COLO829 (cell line): ENCODE data around the gene WASF2.
A peak's percentile ranks its signal among the peaks of the same experiment; 100 is the strongest.
"Not testable (repeated sequence)": the region's sequence is repeated elsewhere in the genome, so short reads cannot be mapped to it uniquely, and the experiment has no call there.

Experiments
- DNase-seq: peaks from one replicate; pipeline ENCODE4 v3.0.0; 2012; ENCODE audit warnings: low spot score

WASF2 gene

DNA sequence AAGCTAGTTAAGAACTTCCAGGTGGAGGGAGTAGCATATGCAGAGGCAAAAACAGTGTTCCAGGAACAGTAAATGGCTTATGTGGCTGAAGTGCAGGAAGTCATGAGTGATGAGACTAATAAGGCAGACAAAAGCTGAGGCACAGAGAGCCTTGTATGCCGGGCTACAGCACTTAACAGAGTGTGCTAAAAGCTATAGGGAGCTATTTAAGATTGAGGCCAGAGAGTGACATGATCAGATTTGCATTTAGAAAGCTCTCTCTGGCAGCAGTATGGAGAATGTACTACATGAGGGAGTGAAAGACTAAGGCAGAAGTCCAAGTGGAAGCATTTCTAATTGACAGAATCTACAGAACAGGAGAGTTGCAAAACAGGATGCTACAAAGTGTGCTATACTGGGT is 38.6 kb downstream of the WASF2 start:
- no peak for DNase-seq

DNA sequence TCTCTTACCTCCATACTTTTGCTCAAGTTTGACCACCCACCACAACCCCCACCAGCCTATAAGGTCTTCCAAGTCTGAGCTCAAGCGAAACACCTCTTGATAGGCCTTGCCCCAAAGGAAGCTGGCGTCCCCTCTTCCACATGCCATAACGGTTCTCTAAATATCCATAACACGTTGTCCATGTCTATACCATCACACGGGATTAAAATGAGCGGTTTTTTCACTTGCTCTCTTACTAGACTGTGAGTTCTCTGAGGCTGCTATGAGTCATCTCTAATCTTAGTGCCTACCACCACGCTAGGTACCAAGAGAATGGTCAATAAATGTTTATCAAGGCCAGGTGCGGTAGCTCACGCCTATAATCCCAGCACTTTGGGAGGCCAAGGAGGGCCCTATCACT is 41.0 kb downstream of the WASF2 start:
- no peak for DNase-seq

DNA sequence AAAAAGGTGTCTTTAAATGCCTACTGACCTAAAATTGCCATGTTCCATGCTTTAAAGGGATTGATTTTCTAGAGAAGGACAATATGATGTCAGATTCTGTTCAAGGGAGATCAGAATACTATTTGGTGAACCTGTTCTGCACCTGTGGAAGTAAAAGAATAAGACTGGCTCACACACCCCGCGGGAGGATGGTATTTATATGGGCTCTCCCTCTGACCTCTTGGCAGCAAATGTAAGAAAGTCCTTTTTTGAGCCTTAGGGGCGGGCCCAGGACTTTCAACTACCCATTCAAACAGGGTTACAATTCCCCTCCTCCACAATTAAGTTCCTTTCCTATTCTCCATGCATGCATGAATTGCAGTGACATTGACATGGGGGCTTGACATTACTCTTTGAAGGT is 42.1 kb downstream of the WASF2 start:
- DNase-seq = no peak

DNA sequence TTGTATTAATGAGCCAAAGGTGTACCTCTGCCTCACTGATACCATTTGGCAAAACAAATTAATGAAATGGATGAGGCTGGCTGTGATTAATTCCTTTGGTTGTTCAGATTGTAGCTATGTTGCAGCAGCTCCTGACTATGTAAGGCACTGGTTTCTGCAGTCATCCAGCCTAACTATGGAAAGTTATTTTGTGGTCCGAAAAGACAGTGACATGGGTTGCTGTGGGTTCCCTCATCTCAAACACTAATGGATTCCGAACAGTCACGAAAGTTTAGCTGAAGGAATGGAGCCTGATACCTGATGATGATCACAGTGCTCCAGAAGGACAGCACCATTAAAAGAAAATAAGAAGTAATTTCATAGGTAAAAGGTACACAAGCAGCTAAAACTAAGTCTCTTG is 42.6 kb downstream of the WASF2 start:
- no peak for DNase-seq

DNA sequence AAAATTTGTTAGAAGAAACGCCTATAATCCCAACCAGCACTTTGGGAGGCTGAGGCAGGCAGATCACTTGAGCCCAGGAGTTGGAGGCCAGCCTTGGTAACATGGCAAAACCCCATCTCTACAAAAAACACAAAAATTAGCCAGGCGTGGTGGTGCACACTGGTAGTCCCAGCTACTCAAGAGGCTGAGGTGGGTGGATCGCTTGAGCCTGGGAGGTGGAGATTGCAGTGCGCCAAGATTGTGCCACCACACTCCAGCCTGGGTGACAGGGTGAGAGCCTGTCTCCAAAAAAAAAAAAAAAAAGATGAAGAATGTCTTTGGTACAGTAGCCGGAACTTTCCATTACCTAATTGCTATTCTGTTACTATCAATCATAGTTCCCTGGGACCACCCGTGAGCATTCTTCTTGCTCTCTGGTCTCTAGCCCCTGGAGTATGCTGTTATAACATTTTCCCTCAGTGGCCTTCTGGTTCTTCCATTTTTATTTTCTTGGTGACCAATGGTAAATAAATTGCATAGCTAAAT is 43.4 kb downstream of the WASF2 start:
- no peak for DNase-seq

DNA sequence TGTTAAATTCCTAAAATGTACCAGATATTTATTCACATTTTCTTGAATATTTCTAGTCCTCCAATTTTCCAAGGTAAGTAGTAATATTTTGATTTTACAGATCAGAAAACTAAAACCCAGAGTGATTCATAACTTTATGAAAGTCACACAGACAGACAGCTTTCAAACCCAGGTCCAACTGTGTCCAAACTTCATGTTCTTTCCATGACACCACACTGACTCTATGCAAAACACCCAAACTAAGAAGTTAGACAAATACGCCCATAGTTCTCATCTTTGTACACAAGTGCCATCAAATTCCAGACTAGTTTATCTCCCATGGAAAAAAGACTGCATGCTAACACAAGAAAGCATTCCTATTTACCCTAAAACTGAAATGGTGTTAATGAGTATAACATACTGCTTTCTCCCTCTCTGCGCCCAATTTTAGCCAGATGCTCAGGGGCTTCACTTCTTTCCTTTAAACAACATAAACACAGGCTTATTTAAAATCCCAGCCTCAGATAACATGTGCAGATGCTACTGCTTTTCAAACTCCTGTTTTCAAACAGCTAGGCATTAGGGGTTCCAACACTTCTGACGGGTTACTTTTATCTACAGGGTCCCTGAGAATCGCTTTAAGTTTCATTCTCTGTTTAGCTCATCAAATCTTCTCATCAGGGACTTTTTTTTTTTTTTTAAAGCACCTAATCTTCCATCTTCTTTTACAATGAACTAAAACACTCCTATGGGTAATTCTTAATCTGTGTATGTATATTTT is 44.6 kb downstream of the WASF2 start:
- no peak for DNase-seq

DNA sequence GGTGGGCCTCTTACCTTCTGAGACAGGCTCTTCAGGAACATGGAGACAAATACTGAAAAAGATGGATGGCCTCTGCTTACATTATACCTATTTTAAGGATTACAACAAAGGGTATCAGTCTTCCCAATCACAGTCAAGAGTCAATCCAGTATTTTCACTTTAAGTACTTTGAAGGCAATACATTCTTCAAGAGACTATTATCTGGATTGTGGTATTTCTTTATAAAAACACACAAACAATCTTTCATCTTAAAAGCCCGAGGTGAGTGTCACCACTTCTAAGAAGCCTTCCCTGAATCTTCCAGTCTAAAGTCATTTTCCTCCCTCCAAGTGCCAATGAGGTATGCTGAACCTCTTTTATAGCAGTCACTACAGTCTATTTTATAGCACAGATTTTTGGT is 45.3 kb downstream of the WASF2 start:
- no peak for DNase-seq

DNA sequence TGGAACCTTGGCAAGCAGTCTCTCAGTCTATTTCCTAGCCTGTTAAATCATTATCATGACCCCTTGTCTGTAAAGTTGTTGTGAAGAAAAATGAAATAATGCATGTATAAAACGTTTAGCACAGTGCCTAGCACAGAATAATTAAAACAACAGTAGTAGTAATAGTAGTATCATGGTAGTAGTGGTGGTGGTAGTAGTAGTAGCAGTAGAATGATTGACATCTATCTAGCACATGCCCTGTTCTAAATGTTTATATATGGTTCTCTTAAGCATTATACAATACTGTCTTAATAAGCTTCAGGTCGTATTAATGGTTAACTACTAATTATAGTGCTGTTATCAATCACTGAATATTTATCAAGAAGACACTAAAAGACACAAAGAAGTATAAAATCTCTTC is 50.8 kb downstream of the WASF2 start:
- no peak for DNase-seq

DNA sequence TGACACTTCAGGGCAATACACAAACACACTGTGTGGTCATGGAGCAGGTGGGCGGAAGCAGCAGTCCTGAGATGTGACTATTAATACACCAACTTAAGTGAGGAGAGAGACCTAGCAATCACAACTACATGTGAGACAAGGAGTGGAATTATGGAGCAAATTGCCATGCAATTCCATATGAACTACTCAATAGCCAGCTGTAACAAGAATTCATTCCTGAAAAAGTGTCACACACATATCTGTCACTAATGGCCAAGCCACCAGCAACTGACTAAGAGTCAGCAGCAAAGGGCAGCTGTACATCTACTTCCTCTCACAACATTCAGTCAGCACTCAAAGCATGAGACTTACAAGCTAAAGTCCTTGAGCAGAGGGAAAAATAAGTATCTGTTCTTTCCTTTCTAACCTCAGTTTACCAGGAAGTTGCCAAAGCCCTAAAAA is 51.3 kb downstream of the WASF2 start:
- no peak for DNase-seq

DNA sequence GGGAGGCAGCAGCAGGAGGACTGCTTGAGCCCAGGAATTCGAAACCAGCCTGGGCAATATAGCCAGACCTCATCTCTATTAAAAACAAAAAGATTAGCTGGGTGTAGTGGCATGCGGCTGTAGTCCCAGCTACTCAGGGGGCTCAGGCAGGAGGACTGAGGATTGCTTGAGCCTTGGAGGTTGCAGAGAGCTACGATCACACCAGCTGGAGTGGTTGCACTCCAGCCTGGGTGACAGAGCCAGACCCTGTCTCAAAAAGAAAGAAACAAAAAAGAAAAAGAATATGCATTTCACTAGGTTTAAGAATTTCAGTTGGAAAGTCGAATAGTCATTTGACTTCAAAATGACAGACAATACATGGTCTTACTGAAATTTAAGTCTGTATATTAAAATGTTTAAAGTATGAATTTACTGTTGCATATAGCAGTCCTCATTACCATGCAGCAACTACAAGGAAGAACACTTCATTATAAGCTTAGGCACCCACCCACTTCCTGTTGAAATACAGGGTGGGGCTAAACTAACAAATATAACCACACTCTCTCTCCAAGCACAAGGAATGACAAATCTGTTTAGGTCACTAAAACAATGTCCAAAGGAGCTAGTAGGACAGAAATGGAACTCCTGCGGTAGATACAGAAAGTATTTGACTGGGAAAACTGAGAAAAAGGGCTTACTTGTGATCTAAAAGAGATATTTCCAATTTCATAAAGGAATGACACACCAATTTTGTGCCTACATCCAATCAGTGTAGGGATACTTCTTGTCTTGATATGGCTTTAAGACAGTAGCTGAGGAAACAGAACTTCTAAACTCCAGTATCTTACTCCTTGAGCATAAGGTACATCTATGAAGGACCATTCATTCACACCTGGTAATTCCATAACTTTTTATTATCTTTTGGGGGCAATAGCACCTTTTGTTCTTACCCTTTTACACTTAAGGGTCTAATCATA is 53.5 kb downstream of the WASF2 start:
- peak; percentile 68 for DNase-seq

DNA sequence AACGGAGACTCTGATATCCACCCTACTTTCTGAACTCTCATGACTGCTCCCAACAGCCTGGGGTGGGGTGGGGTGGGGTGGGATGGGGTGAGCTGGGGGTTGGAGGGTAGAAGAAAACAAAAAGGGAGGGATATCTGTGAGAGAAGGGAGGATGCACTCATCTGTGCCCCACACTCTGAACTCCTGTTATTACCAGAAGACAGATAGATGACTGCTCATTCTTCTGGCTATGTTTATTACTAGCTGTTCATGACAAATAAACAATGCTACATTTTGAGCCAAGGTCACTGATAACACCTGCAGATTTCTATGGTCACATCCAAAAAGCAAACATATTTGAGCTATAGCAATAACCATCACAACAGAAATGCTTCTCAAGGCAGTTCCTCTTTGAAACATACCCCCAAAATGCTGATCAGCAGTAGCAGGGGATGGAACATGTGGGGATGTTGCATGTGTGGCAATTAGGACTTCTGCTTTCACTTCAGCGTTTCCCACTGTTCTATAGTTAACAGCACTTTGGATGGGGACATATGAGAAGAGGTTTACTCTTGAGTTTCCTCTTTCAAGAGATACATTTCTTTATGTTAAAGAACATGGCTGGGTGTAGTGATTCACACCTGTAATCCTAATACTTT is 54.3 kb downstream of the WASF2 start:
- no peak for DNase-seq

DNA sequence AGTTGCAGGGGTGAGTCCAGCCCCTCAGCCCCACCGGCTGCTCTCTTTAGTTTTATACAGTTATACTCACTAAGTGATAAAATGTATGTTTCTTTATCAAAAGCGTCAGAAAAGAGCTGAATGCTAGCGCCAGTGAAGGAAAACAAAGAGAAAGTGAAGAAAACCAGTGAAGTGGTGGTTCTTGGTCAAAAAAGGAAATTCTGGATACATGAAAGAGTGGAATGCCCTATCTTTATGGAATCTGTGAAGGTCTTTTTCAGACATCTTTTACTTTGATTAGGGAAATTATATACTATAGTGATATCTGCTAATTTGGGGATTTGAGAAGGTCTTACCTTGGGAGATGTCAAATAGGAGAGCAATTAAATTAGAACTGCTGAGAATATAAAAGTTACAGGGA is 56.3 kb downstream of the WASF2 start:
- DNase-seq = no peak

DNA sequence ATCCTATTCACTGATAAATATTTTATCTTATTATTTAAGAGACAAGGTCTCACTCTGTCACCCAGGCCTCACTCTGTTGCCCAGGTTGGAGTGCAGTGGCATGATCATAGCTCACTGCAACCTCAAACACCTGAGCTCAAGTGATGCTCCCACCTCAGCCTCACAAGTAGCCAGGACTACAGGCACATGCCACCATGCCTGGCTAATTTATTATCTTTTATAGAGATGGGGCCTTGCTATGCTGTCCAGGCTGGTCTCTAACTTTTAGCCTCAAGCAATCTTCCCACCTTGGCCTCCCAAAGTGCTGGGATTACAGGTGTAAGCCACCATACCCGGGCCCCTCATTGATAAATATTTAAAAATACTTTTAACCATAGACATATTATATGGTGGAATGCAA is 57.2 kb downstream of the WASF2 start:
- not testable (repeated sequence) for DNase-seq

DNA sequence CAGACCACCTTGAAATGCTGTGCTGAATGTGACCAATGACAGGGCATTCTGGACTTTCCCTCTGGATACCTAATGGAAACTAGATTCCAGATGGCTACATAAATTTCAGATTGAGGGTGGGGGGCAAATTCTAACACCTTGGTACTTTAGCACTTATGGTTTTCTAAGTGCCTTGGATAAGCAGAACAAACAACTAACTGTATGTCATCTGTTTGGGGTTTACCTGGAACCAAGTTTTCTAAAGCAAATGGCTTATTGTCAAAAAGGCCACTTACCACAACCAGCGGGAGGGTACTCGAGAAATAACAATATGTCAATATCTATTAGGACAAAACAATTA is 58.4 kb downstream of the WASF2 start:
- DNase-seq = no peak

DNA sequence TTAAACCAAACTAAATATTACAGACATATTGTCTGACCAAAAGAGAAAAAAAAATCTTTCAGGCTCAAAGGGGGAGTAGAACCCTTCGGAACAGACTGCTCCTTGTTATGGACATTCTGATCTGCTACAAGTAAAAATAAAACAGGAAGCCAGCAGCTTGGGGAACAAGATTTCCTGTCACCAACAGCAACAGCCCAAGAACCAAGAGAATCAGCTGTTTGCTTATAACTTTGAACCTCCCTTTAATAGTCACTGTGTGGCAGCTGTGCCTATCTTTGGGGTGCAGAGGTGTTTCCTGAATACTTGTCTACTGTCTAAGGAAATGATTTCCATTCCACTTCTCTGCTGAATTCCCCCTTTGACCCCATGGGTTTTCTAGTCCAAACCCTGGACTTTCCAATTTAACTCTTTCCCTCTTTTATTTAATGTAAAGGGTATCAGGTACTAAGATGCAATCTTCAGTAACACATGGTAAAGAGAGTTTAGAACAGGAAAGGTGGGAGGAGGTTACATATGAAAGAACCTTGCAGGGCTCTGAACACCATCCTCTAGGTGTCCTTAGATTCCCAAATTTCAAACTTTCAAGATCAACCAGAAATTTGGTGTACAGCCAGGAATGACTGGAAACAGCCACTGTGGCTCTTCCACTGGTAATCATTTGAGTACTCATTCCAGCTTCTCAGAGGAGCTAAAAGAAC is 58.9 kb downstream of the WASF2 start:
- DNase-seq = peak; percentile 77

DNA sequence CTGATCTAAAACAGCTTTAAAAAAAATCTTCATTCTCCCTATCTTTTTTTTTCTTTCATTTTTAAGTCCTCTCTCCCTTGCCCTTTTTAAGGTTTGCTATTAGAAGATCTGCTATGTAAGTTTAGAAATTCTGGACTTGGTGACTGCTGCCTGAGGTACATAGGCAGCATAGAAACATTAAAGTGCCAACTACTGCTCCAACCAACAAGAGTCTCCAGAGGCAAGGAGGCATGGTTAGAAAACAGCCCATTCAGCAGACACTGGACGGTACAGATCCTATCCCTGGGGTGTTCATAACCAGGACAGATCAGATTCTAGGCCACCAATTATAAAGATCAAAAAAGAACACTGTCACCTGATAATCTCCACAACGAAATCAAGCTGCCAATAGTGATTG is 60.9 kb downstream of the WASF2 start:
- no peak for DNase-seq

DNA sequence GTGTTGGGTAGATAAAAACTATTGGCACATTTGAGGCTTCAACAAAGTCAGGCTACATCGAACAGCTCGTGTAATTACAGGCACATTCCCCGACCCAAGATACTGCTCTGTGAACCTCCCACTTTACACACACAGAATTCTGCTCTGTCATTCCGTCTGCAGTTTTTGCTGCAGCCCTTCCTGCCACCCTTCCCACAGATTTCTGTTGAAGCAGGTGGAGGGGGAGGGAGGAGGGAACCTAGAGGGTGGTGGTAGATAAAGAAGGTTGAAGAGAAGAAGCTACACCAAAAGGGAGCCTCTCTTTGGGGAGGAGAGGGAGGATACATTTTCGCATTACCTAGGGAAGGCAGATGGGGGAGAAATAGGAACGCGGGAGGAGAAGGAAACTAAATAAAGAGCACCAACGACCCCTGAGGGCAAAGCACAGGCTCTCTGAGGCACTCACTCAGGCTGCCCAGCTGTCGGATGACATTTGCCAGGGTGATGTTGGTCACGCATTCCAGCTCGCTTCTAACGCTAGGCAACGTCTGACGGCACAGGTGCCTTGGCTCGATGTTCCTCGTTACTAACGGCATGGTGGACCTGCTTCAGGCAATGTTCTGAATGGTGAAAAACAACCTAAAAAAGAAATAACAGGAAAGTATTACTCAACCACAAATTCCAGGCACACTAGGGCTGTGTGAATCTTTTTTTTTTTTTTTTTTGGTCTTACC is 61.5 kb downstream of the WASF2 start:
- DNase-seq = no peak

DNA sequence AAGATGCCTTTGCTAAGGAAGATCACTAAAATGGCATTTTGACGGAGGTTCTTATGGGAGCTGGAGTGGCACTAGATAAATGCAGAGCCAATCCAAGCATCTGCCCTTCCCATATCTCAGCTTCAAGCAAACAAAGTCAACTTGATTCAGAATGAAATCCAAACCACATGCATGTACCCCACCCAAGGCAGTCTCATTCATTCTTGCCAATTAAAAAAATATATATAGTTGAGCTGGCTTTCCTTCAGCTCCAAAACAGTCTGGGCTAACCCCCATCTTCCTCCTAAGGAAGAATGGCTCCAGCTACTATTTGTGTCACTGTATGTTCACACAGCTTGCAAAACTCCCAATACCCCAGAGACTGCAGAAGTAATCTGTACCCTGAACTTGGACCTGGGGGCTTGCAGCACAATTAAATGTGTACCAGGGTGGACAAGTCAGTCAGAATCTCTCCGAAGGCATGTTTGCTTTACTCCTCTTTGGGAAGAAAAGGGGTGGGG is 62.1 kb downstream of the WASF2 start:
- DNase-seq = no peak

DNA sequence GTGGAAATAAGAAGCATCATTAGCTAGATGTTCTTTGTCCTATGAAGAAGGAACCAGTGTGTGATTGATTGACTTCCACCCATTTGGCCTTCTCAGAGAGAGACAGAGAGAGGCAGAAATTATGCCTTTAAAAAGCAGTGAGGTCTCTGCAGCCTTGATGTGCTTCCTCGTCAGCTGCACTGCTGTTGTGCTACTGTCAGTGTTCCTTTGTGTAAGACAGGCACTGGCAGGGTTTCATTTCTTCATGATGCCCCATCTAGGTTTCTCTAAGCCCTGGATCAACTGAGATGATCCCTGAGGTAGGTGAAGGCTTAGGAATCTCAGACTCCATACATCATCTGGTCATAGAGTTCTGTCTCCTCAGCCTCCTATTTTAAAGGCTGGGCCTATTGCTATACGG is 62.6 kb downstream of the WASF2 start:
- DNase-seq = no peak

DNA sequence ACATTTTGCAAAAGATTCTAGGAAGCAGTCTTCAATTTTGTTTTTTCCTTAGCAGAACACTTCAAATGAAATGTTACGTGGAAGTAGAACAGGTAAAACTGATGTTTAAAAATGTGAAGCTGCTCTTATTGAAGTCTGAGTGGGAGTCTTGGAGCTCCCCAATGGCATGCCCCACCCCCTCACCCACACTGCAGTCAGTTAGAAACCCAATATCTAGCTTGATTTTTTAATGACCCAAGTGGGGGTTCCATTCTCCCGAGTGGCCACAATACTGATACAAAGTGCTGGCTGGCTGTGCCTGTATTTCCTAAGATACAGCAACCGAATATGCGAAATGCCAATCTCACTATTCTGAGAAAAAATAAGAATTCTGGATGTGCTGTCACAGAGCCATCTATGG is 66.3 kb downstream of the WASF2 start:
- no peak for DNase-seq
